22Rv1 (cell line): ENCODE data around the gene CDC42BPG.

Source experiments
- ZFX ChIP-seq: fragments of 450-650 bp; IDR thresholded peaks from 2 replicates; pipeline ENCODE4 v1.6.1; 2017; ENCODE audit warnings: antibody characterized with exemption, borderline replicate concordance
- TF ChIP-seq, protein P1 (sequence below): fragments of 450-650 bp; IDR thresholded peaks from 2 replicates; pipeline ENCODE4 v1.5.1; 2017; ENCODE audit warnings: mild to moderate bottlenecking

DNA sequence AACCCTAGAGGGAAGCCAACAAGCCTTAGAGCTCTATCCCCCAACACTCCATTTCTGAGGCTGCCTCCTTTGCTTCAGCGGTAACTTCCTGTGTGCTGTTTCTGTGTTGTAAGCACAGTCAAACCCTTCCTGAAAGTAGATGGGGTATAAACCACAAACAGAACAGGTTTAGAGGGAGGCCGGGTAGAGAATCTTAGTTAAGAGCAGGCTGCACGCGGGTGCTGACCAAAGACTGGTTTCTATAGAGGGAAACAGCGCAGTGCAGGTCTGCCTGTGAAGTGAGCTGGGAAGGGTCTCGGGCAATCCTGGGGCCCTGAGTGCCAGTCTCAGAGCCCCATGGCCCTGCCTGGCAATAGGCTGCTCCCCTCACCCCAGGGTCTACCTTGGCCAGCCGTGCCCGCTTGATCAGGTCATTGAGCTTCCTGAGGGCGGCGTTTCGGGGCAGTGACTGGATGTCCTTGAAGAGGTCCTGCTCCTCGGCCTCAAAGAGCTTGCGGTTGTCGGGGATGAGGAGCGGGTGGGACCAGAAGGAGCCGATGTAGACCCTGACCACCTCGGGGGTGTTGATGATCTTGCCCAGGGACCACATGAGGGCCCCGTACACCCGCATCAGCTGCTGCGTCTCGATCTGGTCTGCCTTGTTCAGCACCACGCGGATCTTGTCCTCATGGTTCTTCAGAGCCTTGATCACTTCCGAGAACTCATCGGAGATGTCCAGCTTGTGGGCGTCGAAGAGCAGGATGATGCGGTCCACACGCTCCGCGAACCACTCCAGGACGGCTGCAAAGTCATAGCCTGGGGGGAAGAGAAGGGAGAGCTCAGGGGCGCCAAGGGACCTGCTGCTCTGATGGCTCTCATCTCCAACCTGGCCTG lies 15.3 kb upstream of the CDC42BPG start:
- TF ChIP-seq, protein P1, sequence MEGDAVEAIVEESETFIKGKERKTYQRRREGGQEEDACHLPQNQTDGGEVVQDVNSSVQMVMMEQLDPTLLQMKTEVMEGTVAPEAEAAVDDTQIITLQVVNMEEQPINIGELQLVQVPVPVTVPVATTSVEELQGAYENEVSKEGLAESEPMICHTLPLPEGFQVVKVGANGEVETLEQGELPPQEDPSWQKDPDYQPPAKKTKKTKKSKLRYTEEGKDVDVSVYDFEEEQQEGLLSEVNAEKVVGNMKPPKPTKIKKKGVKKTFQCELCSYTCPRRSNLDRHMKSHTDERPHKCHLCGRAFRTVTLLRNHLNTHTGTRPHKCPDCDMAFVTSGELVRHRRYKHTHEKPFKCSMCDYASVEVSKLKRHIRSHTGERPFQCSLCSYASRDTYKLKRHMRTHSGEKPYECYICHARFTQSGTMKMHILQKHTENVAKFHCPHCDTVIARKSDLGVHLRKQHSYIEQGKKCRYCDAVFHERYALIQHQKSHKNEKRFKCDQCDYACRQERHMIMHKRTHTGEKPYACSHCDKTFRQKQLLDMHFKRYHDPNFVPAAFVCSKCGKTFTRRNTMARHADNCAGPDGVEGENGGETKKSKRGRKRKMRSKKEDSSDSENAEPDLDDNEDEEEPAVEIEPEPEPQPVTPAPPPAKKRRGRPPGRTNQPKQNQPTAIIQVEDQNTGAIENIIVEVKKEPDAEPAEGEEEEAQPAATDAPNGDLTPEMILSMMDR: no peak
- no peak for TF ChIP-seq ZFX
